NCI-H2107 treated with DMSO at 0.1 percent for 48 hours (cell line): ENCODE measurements around the gene TSFM.

Source experiments
- DNase-seq: peaks from one replicate; lab custom pipeline; 2025; ENCODE audit not compliant: unreplicated experiment; lab: John Stamatoyannopoulos, UW

TSFM gene

GRCh38 chr12:57779736-57780135, 2.9 kb upstream of the TSFM start:
- DNase-seq: no peak

- no peak for DNase-seq
Observed at GRCh38 chr12:57780284-57780897, 2.2 kb upstream of the TSFM start.

- no peak for DNase-seq
Observed at GRCh38 chr12:57781244-57781643, 1.3 kb upstream of the TSFM start.

- no peak for DNase-seq
Observed at GRCh38 chr12:57781801-57782200, 786 bp upstream of the TSFM start.

GRCh38 chr12:57782243-57782607, 362 bp upstream of the TSFM start:
- DNase-seq: no peak

GRCh38 chr12:57783466-57783801, 847 bp downstream of the TSFM start:
- no peak for DNase-seq

- DNase-seq: no peak
Observed at GRCh38 chr12:57783861-57784260, 1.3 kb downstream of the TSFM start.

- DNase-seq: no peak
Observed at GRCh38 chr12:57793920-57794319, 11.3 kb downstream of the TSFM start.

GRCh38 chr12:57795354-57795753, 12.8 kb downstream of the TSFM start:
- no peak for DNase-seq

GRCh38 chr12:57796996-57797395, 14.4 kb downstream of the TSFM start:
- no peak for DNase-seq

- DNase-seq: no peak
Observed at GRCh38 chr12:57797933-57798332, 15.3 kb downstream of the TSFM start.

GRCh38 chr12:57800965-57801364, 18.4 kb downstream of the TSFM start:
- DNase-seq: no peak

- DNase-seq: no peak
Observed at GRCh38 chr12:57802607-57803006, 20.0 kb downstream of the TSFM start.

- DNase-seq: no peak
Observed at GRCh38 chr12:57803319-57803893, 20.8 kb downstream of the TSFM start.

- no peak for DNase-seq
Observed at GRCh38 chr12:57806677-57807076, 24.1 kb downstream of the TSFM start.

GRCh38 chr12:57807285-57807684, 24.7 kb downstream of the TSFM start:
- DNase-seq: no peak

GRCh38 chr12:57808351-57808750, 25.8 kb downstream of the TSFM start:
- DNase-seq: no peak

GRCh38 chr12:57809425-57809824, 26.8 kb downstream of the TSFM start:
- no peak for DNase-seq

GRCh38 chr12:57810450-57810849, 27.9 kb downstream of the TSFM start:
- no peak for DNase-seq

GRCh38 chr12:57811028-57811755, 28.6 kb downstream of the TSFM start:
- DNase-seq: no peak

GRCh38 chr12:57813111-57813970, 30.8 kb downstream of the TSFM start:
- DNase-seq: no peak
